ENCODE results near the gene DPRX.

The DPRX gene, protein sequence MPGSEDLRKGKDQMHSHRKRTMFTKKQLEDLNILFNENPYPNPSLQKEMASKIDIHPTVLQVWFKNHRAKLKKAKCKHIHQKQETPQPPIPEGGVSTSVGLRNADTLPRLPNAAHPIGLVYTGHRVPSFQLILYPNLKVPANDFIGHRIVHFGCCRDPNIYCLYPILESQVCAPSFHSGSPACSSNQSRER

GRCh38 chr19:53631949-53632407 lies at the start of gene DPRX:
Gene DPRX, plus strand, starts transcription at chr19:53631999. Its CDS starts 108 bp downstream, at chr19:53632107.
- no peak for DNase-seq (ENCODE audit: low spot score in 2 of 2)
- H3K9me3 ChIP-seq: no peaks in the 10 kb centered on the region; the same call in 1 of the 2 replicates
- H3K36me3 ChIP-seq (replicated peaks): no peaks in the 10 kb centered on the region
- H3K27me3 ChIP-seq (ENCODE audit: low read depth): no peaks in the 10 kb centered on the region
- H3K4me3 ChIP-seq: no peak within 1 kb of the TSS
- in situ Hi-C loops (cut with MboI; ENCODE audit: low sequenced_read_pairs): no loop called here
- no peaks in the 10 kb centered on the region for H3K4me1 ChIP-seq

DNA sequence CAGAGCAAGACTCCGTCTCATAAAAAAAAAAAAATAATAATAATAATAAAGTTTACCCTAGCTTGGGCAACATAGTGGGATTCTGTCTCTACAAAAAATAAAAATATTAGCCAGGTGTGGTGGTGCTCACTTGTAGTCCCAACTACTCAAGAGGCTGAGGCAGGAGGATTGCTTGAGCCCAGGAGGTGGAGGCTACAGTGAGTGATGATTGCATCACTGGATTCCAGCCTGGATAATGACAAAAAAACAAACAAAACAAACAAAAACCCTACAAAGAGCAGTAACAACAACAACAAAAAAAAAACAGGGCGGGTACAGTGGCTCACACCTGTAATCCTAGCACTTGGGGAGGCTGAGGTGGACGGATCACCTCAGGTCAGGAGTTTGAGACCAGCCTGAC lies 48.6 kb upstream of the DPRX start:
- no peaks in the 10 kb centered on the region for H3K9me3 ChIP-seq
- H3K27me3 ChIP-seq (ENCODE audit: low read depth): no peaks in the 10 kb centered on the region
- DNase-seq (ENCODE audit: low spot score in 2 of 2): no peak
- H3K4me3 ChIP-seq: no peak overlapping the region
- 0 out of 2 replicates have a peak, but pooled peaks cover 3% of the 10 kb centered on the region for H3K36me3 ChIP-seq (replicated peaks)
- no peaks in the 10 kb centered on the region for H3K4me1 ChIP-seq
- in situ Hi-C loops (cut with MboI; ENCODE audit: low sequenced_read_pairs): no loop called here

DNA sequence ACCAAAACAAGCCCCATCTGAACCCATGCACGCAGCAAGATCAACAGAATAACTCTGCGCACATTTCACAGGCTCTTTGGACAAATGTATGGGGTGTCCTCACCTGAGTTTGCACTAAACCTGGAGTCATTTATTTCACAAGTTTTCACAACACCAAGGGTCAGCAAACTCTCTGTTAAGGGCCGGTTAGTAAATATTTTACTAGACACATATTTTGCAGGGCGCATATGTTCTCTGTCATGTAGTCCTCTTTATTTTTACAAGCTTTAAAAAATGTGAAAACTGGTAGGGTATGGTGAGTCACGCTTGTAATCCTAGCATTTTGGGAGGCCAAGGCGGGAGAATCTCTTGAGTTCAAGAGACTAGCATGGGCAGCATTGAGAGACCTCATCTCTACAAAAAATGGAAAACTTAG lies 45.5 kb upstream of the DPRX start:
- no peaks in the 10 kb centered on the region for H3K4me1 ChIP-seq
- H3K4me3 ChIP-seq: no peak overlapping the region
- in situ Hi-C loops (cut with MboI; ENCODE audit: low sequenced_read_pairs): no loop called here
- H3K27me3 ChIP-seq (ENCODE audit: low read depth): no peaks in the 10 kb centered on the region
- no peak for DNase-seq (ENCODE audit: low spot score in 2 of 2)
- no peaks in the 10 kb centered on the region for H3K36me3 ChIP-seq (replicated peaks)
- H3K9me3 ChIP-seq: no peaks in the 10 kb centered on the region

- H3K4me1 ChIP-seq: no peaks in the 10 kb centered on the region
- in situ Hi-C loops (cut with MboI; ENCODE audit: low sequenced_read_pairs): no loop called here
- no peaks in the 10 kb centered on the region for H3K36me3 ChIP-seq (replicated peaks)
- H3K27me3 ChIP-seq (ENCODE audit: low read depth): no peaks in the 10 kb centered on the region
- DNase-seq (ENCODE audit: low spot score in 2 of 2): no peak
- no peak overlapping the region for H3K4me3 ChIP-seq
- H3K9me3 ChIP-seq: no peaks in the 10 kb centered on the region
Measured at GRCh38 chr19:53594811-53595509, 36.8 kb upstream of the DPRX start.

- no peaks in the 10 kb centered on the region for H3K4me1 ChIP-seq
- DNase-seq (ENCODE audit: low spot score in 2 of 2): no peak
- H3K27me3 ChIP-seq (ENCODE audit: low read depth): no peaks in the 10 kb centered on the region
- no peaks in the 10 kb centered on the region for H3K9me3 ChIP-seq
- in situ Hi-C loops (cut with MboI; ENCODE audit: low sequenced_read_pairs): no loop called here
- H3K4me3 ChIP-seq: no peak overlapping the region
- H3K36me3 ChIP-seq (replicated peaks): no peaks in the 10 kb centered on the region
Measured at GRCh38 chr19:53595510-53595867, 36.3 kb upstream of the DPRX start.

DNA sequence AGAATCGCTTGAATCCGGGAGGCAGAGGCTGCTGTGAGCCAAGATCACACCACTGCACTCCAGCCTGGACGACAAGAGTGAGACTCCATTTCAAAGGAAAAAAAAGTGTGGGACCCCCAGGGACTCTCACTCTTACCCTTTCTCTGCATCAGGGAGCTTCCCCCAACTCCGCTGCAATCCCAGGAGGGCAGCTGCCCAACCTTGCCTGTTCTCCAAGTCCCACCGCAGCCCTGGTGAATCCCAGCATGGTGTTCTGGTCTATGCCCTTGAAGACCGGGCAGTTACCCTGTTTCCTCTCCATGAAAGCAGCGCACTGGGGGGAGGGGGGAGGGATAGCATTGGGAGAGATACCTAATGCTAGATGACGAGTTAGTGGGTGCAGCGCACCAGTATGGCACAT lies 35.7 kb upstream of the DPRX start:
- no peaks in the 10 kb centered on the region for H3K36me3 ChIP-seq (replicated peaks)
- H3K9me3 ChIP-seq: no peaks in the 10 kb centered on the region
- in situ Hi-C loops (cut with MboI; ENCODE audit: low sequenced_read_pairs): no loop called here

GRCh38 chr19:53597023-53597422 lies 34.8 kb upstream of the DPRX start:
- no peaks in the 10 kb centered on the region for H3K27me3 ChIP-seq (ENCODE audit: low read depth)
- H3K4me3 ChIP-seq: no peak overlapping the region
- DNase-seq (ENCODE audit: low spot score in 2 of 2): no peak
- in situ Hi-C loops (cut with MboI; ENCODE audit: low sequenced_read_pairs): no loop called here
- H3K9me3 ChIP-seq: no peaks in the 10 kb centered on the region
- H3K4me1 ChIP-seq: no peaks in the 10 kb centered on the region
- no peaks in the 10 kb centered on the region for H3K36me3 ChIP-seq (replicated peaks)

More for the DNA sequence above, 35.7 kb upstream of the DPRX start:
- Histone ChIP-seq H3K4me3 (no peak overlapping the region), H3K27me3 (ENCODE audit: low read depth) (no peaks in the 10 kb centered on the region), H3K4me1 (no peaks in the 10 kb centered on the region)
- DNase-seq (ENCODE audit: low spot score in 2 of 2): no peak

DNA sequence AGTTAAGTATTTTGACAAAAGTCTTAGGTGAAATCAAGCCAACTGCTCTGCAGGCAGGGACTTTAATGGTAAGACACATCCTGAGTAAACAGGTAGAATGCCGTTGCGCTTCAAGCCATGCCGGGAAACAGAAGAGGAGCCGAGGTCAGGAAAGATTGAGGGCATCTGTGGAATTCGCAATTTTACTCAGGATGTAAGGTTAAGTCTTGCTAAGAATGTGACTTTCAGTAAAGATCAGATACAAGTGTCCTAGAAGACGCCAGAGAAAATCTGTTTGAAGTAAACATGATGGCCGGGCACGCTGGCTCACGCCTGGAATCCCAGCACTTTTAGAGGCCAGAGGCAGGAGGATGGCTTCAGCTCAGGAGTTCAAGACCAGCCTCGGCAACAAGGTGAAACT lies 33.4 kb upstream of the DPRX start:
- no peak overlapping the region for H3K4me3 ChIP-seq
- H3K9me3 ChIP-seq: no peaks in the 10 kb centered on the region
- H3K36me3 ChIP-seq (replicated peaks): no peaks in the 10 kb centered on the region
- no peak for DNase-seq (ENCODE audit: low spot score in 2 of 2)
- in situ Hi-C loops (cut with MboI; ENCODE audit: low sequenced_read_pairs): no loop called here
- no peaks in the 10 kb centered on the region for H3K27me3 ChIP-seq (ENCODE audit: low read depth)
- no peaks in the 10 kb centered on the region for H3K4me1 ChIP-seq

GRCh38 chr19:53600217-53600616 lies 31.6 kb upstream of the DPRX start:
- in situ Hi-C loops (cut with MboI; ENCODE audit: low sequenced_read_pairs): no loop called here
- Histone ChIP-seq H3K27me3 (ENCODE audit: low read depth) (no peaks in the 10 kb centered on the region), H3K4me3 (no peak overlapping the region), H3K9me3 (no peaks in the 10 kb centered on the region; the same call in 1 of the 2 replicates), H3K4me1 (no peaks in the 10 kb centered on the region), H3K36me3 (replicated peaks) (no peaks in the 10 kb centered on the region)
- no peak for DNase-seq (ENCODE audit: low spot score in 2 of 2)

- H3K36me3 ChIP-seq (replicated peaks): no peaks in the 10 kb centered on the region
- no peak overlapping the region for H3K4me3 ChIP-seq
- no peaks in the 10 kb centered on the region for H3K4me1 ChIP-seq
- no peaks in the 10 kb centered on the region for H3K27me3 ChIP-seq (ENCODE audit: low read depth)
- no peaks in the 10 kb centered on the region; the same call in 1 of the 2 replicates for H3K9me3 ChIP-seq
- in situ Hi-C loops (cut with MboI; ENCODE audit: low sequenced_read_pairs): no loop called here
- DNase-seq (ENCODE audit: low spot score in 2 of 2): no peak
Measured at GRCh38 chr19:53606031-53606430, 25.8 kb upstream of the DPRX start.

- in situ Hi-C loops (cut with MboI; ENCODE audit: low sequenced_read_pairs): no loop called here
- no peak overlapping the region for H3K4me3 ChIP-seq
- no peaks in the 10 kb centered on the region for H3K4me1 ChIP-seq
- no peaks in the 10 kb centered on the region; the same call in 1 of the 2 replicates for H3K9me3 ChIP-seq
- no peak for DNase-seq (ENCODE audit: low spot score in 2 of 2)
- no peaks in the 10 kb centered on the region for H3K27me3 ChIP-seq (ENCODE audit: low read depth)
- no peaks in the 10 kb centered on the region for H3K36me3 ChIP-seq (replicated peaks)
Measured at GRCh38 chr19:53608381-53608780, 23.4 kb upstream of the DPRX start.

DNA sequence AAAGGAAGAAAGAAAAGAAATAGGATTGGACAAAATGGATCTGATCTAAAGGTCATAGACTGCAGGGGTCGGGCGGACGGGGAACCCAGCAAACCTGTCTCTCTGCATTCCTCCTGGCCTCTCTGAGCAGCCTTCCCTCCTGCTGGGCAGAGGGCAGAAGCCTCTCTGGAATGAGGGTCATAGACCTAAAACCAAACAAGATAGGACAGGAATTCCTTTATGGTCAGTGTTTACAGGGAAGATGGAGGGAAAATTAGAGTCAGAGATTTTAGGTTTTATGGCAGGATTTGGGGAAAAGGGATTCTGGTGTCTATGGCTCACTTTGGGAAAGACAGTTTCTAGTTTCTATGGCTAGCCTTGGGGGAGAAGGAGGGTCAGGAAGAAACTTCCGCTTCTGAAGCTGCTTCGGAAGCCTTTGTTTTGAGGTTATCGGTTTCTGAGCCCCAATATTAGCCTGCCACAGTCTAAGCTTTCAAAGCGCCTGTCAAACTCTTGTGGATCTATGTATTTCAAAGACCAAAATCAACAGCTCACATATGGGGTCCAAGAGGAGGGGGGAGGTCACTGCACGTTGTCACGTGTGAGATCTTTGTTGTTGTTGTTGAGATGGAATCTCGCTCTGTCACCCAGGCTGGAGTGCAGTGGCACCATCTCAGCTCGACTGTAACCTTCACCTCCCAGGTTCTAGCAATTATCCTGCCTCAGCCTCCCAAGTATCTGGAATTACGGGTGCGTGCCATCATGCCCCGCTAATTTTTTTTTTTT lies 18.9 kb upstream of the DPRX start:
- no peaks in the 10 kb centered on the region; the same call in 1 of the 2 replicates for H3K9me3 ChIP-seq
- H3K4me3 ChIP-seq: no peak overlapping the region
- H3K27me3 ChIP-seq (ENCODE audit: low read depth): no peaks in the 10 kb centered on the region
- in situ Hi-C loops (cut with MboI; ENCODE audit: low sequenced_read_pairs): no loop called here
- no peaks in the 10 kb centered on the region for H3K4me1 ChIP-seq
- no peaks in the 10 kb centered on the region for H3K36me3 ChIP-seq (replicated peaks)
- no peak for DNase-seq (ENCODE audit: low spot score in 2 of 2)

DNA sequence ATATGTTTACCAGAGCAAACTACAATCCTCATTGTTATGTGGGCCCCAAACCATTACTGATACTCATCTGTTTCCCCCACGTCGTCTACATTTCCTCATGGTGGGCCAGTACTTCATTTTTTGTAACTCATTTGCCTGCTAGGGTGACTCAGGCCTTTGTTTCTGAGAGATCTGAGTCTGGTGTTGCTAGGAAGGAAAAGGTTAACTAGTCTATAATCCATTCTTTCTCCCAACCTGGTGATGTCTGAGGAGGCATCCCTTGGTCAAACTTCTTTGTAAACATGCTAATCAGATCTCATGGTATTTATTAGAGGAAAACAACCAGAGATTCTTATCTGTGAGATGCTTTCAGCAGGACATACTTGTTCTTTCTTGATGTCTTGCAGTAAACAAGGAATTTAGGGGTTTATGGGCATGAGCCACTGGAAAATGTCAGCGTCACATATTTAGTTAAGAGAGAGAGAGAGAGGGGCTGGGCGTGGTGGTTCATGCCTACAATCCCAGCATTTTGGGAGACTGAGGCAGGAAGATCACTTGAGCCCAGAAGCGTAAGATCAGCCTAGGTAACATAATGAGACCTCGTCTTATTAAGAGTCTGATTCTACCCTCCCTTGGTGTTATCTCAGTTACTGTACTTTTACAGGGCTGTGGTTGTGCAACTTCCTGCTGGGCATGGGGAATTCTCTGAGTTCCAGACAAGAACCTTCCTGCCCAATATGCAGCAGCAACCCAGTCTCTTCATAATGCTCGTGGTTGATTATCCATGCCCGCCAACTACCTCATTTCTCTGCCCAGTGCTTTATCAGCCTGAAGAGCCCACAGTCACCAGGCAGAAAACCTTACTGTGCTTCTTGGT lies 9.7 kb upstream of the DPRX start:
- in situ Hi-C loops (cut with MboI; ENCODE audit: low sequenced_read_pairs): no loop called here
- Histone ChIP-seq H3K9me3 (no peaks in the 10 kb centered on the region; the same call in 1 of the 2 replicates), H3K27me3 (ENCODE audit: low read depth) (no peaks in the 10 kb centered on the region), H3K36me3 (replicated peaks) (no peaks in the 10 kb centered on the region), H3K4me3 (no peak overlapping the region), H3K4me1 (no peaks in the 10 kb centered on the region)
- DNase-seq (ENCODE audit: low spot score in 2 of 2): no peak

Data from HAP-1 (cell line).